RCC 7860 (cell line): ENCODE data around the gene USF3.

Source experiments
- DNase-seq: peaks from one replicate; pipeline ENCODE4 v3.0.0-alpha.2; 2015; ENCODE audit warnings: low spot score
- FAIRE-seq: peaks from 2 replicates; lab custom pipeline; 2012; peaks lifted over from hg19 to GRCh38; lab: Jason Lieb, UNC

USF3 gene

GRCh38 chr3:113695786-113696645 lies at the start of gene USF3:
Gene USF3, minus strand, starts transcription at chr3:113696642. Its CDS starts 21,764 bp downstream, at chr3:113674878.
- peak; percentile 40 for DNase-seq
- FAIRE-seq, result no peak

- peak; percentile 84 for DNase-seq
- FAIRE-seq, result no peak
These were observed 49.5 kb upstream of the USF3 start, which contains the start of gene NAA50 for GRCh38 chr3:113745756-113746547. Gene NAA50, minus strand, starts transcription at chr3:113746249. Its CDS starts 300 bp downstream, at chr3:113745949.

GRCh38 chr3:113744941-113745755 lies 48.7 kb upstream of the USF3 start:
- DNase-seq (peak; percentile 77), FAIRE-seq (peak; percentile 72)

GRCh38 chr3:113743006-113743630 lies 46.7 kb upstream of the USF3 start:
- no peak for FAIRE-seq
- no peak for DNase-seq

- FAIRE-seq, result no peak
- no peak for DNase-seq
These were observed 45.2 kb upstream of the USF3 start for GRCh38 chr3:113741620-113742019.

- DNase-seq, result no peak
- no peak for FAIRE-seq
These were observed 44.6 kb upstream of the USF3 start for GRCh38 chr3:113741086-113741485.

- peak; percentile 76 for FAIRE-seq
- DNase-seq, result no peak
These were observed 40.2 kb upstream of the USF3 start for GRCh38 chr3:113736548-113737089.

- no peak for FAIRE-seq
- no peak for DNase-seq
These were observed 35.3 kb upstream of the USF3 start for GRCh38 chr3:113731694-113732093.

- FAIRE-seq (no peak), DNase-seq (no peak)
These were observed 34.1 kb upstream of the USF3 start for GRCh38 chr3:113730550-113730949.

- no peak for FAIRE-seq
- DNase-seq, result no peak
These were observed 32.2 kb upstream of the USF3 start for GRCh38 chr3:113728661-113729060.

GRCh38 chr3:113721636-113722035 lies 25.2 kb upstream of the USF3 start:
- FAIRE-seq, result no peak
- DNase-seq, result no peak

- FAIRE-seq, result no peak
- no peak for DNase-seq
These were observed 23.3 kb upstream of the USF3 start for GRCh38 chr3:113719758-113720157.

GRCh38 chr3:113719294-113719693 lies 22.9 kb upstream of the USF3 start:
- FAIRE-seq (no peak), DNase-seq (no peak)

- no peak for DNase-seq
- no peak for FAIRE-seq
These were observed 21.4 kb upstream of the USF3 start for GRCh38 chr3:113717818-113718217.

- no peak for DNase-seq
- FAIRE-seq, result no peak
These were observed 20.9 kb upstream of the USF3 start for GRCh38 chr3:113717308-113717707.

- DNase-seq, result no peak
- FAIRE-seq, result no peak
These were observed 18.3 kb upstream of the USF3 start for GRCh38 chr3:113714702-113715101.

GRCh38 chr3:113712129-113712528 lies 15.7 kb upstream of the USF3 start:
- DNase-seq (no peak), FAIRE-seq (no peak)

GRCh38 chr3:113707835-113708234 lies 11.4 kb upstream of the USF3 start:
- no peak for FAIRE-seq
- no peak for DNase-seq

GRCh38 chr3:113698956-113699355 lies 2.5 kb upstream of the USF3 start:
- FAIRE-seq, result no peak

GRCh38 chr3:113698213-113698742 lies 1.8 kb upstream of the USF3 start:
- DNase-seq (no peak), FAIRE-seq (no peak)

More at GRCh38 chr3:113698956-113699355, 2.5 kb upstream of the USF3 start:
- DNase-seq, result no peak
